LNCAP (cell line): ENCODE results near the gene TRIAP1.

Experiments
- CTCF ChIP-seq: fragments of 450-650 bp; IDR thresholded peaks from 2 replicates; pipeline ENCODE4 v1.5.1; 2017; ENCODE audit warnings: mild to moderate bottlenecking

TRIAP1 gene

GRCh38 chr12:120432772-120433525 is 13.2 kb downstream of the TRIAP1 start:
- TF ChIP-seq CTCF, result no peak

GRCh38 chr12:120429368-120429767 is 16.8 kb downstream of the TRIAP1 start:
- no peak for TF ChIP-seq CTCF

DNA sequence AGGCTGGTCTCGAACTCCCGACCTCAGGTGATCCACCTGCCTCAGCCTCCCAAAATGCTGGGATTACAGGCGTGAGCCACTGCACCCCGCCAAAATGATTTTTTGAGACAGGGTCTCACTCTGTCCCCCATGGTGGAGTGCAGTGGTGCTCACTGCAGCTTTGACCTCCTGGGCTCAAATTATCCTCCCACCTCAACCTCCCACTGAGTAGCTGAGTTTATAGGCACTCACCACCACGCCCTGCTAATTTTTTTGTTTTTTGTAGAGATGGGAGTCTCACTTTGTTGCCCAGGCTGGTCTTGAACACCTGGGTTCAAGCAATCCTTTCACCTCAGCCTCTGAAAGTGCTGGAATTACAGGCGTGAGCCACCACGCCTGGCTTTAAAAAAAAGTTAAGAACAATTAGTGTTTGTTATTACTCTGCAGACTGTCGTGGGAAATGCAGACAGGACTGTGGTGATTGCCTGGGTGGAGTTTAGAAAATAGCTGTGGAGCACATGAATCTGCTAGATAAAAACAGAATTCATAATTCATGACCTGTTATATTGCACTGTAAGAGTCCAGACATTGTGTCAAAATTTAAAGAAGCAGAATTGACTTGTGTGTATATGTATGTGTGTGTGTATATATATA is 17.5 kb downstream of the TRIAP1 start:
- no peak for TF ChIP-seq CTCF

- no peak for TF ChIP-seq CTCF
These were observed 20.4 kb downstream of the TRIAP1 start for GRCh38 chr12:120425797-120426196.

DNA sequence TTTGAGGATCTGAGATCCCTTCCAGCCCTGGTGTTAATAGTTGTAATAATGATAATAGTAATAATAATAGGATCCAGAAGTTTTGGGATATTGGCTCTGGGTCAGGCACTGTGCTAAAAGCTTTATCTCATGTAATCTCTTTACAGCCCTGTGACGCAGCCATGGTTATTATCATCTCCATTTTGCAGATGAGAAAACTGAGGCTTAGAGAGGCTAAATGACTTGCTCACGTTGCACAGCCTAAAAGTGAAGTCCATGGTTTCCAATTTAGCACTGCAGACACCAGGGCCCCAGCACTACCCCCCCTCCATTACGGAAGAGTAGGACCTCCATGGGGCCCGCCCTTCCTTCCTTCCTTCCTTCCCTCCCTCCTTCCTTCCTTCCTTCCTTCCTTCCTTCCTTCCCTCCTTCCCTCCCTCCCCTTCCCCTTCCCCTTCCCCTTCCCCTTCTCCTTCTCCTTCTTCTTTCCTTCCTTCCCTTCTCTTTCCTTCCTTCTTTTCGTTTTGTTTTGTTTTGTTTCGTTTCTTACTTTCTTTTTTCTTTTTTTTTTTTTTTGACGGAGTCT is 23.2 kb downstream of the TRIAP1 start:
- no peak for TF ChIP-seq CTCF

GRCh38 chr12:120421701-120422100 is 24.5 kb downstream of the TRIAP1 start:
- TF ChIP-seq CTCF, result no peak

DNA sequence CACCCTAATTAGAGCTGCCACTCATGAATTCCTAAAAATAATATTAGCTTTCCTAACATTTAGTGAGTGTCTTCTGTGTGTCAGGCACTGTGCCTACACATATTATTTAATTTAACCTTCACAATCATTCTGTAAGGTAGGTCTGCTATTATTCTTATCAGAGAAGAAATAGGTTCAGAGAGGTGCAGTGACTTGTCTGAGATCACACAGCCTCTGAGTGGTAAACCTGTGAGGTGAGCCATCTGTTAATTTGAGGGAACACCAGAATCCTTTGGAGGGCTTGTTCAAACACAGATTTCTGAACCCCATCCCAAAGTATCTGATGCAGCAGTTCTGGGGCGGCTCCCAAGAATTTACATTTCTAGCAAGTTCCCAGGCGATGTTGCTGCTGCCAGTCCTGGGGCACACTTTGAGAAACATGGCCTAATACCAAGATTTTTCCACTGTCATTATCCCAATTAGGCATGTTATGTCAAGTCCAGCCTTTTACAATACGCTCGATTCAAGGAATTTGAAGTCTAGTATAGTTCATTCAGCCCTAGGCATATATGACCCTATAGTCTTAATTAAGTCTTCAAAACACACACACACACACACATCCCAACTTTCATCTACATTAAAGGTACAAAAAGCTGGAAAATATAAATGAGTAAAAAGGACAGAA is 28.1 kb downstream of the TRIAP1 start:
- no peak for TF ChIP-seq CTCF
